MM.1S (cell line): ENCODE data around the gene MAGEB1.

Experiments used
- DNase-seq: peaks from one replicate; pipeline ENCODE4 v3.0.0-alpha.2; 2015
- H2AFZ ChIP-seq: fragments of 300-600 bp; sonication (generic); 2 replicates; pipeline ENCODE4 v1.6.0; 2016; ENCODE audit warnings: antibody characterized with exemption, low read length
- H3F3A ChIP-seq: fragments of 300-600 bp; sonication (generic); 2 replicates; pipeline ENCODE4 v1.6.1; 2016; ENCODE audit warnings: mild to moderate bottlenecking, antibody characterized with exemption, low read length, moderate library complexity, mixed read lengths; ENCODE audit not compliant: insufficient read depth
- H3K27ac ChIP-seq: fragments of 300-600 bp; sonication (generic); 2 replicates; pipeline ENCODE4 v1.5.1; 2016; ENCODE audit warnings: mild to moderate bottlenecking, low read length
- H3K27me3 ChIP-seq: fragments of 300-600 bp; sonication (generic); replicated peaks from 2 replicates; pipeline ENCODE4 v1.6.0; 2016; ENCODE audit warnings: low read length; ENCODE audit not compliant: insufficient read depth
- H3K36me3 ChIP-seq: fragments of 300-600 bp; sonication (generic); replicated peaks from 2 replicates; pipeline ENCODE4 v1.6.1; 2016; ENCODE audit warnings: mild to moderate bottlenecking, low read length, mixed read lengths; ENCODE audit not compliant: insufficient read depth
- H3K4me1 ChIP-seq: fragments of 300-600 bp; sonication (generic); 2 replicates; pipeline ENCODE4 v1.6.1; 2016; ENCODE audit warnings: low read length, mixed read lengths
- H3K4me2 ChIP-seq: fragments of 300-600 bp; sonication (generic); 2 replicates; pipeline ENCODE4 v1.6.0; 2016; ENCODE audit warnings: low read depth, low read length
- H3K4me3 ChIP-seq: fragments of 300-600 bp; sonication (generic); 2 replicates; pipeline ENCODE4 v1.5.1; 2016; ENCODE audit warnings: low read length, mixed read lengths
- H3K79me2 ChIP-seq: fragments of 300-600 bp; sonication (generic); 2 replicates; pipeline ENCODE4 v1.6.1; 2016; ENCODE audit warnings: mixed run types, low read length, mixed read lengths
- H3K9ac ChIP-seq: fragments of 300-600 bp; sonication (generic); 2 replicates; pipeline ENCODE4 v1.6.1; 2016; ENCODE audit warnings: low read length, mixed read lengths
- H3K9me2 ChIP-seq: fragments of 300-600 bp; sonication (generic); replicated peaks from 2 replicates; pipeline ENCODE4 v1.6.1; 2016; ENCODE audit warnings: mild to moderate bottlenecking, low read length, mixed read lengths; ENCODE audit not compliant: insufficient read depth
- H3K9me3 ChIP-seq: fragments of 300-600 bp; sonication (generic); replicated peaks from 2 replicates; pipeline ENCODE4 v1.6.1; 2016; ENCODE audit warnings: mild to moderate bottlenecking, low read length, mixed read lengths; ENCODE audit not compliant: insufficient read depth
- H4K20me1 ChIP-seq: fragments of 300-600 bp; sonication (generic); 2 replicates; pipeline ENCODE4 v1.6.1; 2016; ENCODE audit warnings: mild to moderate bottlenecking, low read length, moderate library complexity, mixed read lengths; ENCODE audit not compliant: insufficient read depth
- EZH2 ChIP-seq: fragments of 300-600 bp; sonication (generic); optimal IDR thresholded peaks from 2 replicates; pipeline ENCODE3; 2017; ENCODE audit warnings: low read depth, mild to moderate bottlenecking, antibody characterized with exemption, low read length, mixed read lengths
- EZH2phosphoT487 ChIP-seq: fragments of 300-600 bp; sonication (generic); IDR thresholded peaks from 2 replicates; pipeline ENCODE4 v1.6.1; 2018; ENCODE audit warnings: antibody characterized with exemption, low read length
- TF ChIP-seq, protein P1 (sequence below): fragments of 300-600 bp; sonication (generic); IDR thresholded peaks from 2 replicates; pipeline ENCODE4 v1.5.1; 2016; ENCODE audit warnings: antibody characterized with exemption, low read length, mixed read lengths

Gene MAGEB1, protein sequence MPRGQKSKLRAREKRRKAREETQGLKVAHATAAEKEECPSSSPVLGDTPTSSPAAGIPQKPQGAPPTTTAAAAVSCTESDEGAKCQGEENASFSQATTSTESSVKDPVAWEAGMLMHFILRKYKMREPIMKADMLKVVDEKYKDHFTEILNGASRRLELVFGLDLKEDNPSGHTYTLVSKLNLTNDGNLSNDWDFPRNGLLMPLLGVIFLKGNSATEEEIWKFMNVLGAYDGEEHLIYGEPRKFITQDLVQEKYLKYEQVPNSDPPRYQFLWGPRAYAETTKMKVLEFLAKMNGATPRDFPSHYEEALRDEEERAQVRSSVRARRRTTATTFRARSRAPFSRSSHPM

DNA sequence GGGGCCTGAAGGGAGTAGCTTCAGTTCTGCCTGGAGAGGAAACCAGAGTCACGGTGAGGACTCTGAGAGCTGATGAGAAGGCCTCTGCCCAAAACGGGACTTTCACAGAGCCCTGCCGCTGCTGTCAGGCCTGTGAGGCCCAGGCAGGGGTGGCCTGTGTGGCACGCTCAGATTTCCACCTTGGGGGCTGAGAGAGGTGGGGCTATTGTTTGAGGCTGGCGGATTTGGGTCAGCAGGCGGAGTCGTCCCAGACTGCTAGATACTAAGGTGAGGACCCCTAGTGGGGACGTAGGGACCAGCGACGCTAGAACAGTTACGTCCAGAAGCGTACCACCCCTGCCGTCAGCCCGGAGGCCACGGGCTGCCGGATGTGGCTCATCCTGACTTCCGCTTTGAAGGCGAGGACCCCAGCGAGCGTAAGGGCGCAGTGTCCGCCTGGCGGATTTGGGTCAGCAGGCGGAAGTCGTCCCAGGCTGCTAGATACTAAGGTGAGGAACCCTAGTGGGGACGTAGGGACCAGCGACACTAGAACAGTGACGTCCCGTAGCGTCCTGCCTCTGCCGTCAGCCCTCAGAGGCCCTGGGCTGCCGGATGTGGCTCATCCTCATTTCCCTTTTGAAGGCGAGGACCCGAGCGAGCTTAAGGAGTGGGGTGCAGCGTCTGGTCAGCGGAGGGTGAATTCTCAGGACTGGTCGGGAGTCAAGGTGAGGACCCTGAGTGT is at the start of gene MAGEB1:
Gene MAGEB1 (plus strand): TSS at position 378 of the 721 bp plus-strand sequence. CDS start 3,348 bp downstream, outside the sequence.
- H2AFZ ChIP-seq = no peak within 1 kb of the TSS
- no peaks in the 10 kb centered on the region for H3F3A ChIP-seq
- no peaks in the 10 kb centered on the region for H3K79me2 ChIP-seq
- no peak within 1 kb of the TSS for H3K27ac ChIP-seq
- no peaks in the 10 kb centered on the region for H3K27me3 ChIP-seq
- no peak within 1 kb of the TSS for H3K4me3 ChIP-seq
- no peaks in the 10 kb centered on the region for H3K9me2 ChIP-seq
- DNase-seq = no peak
- no peaks in the 10 kb centered on the region for H3K36me3 ChIP-seq
- no peak within 1 kb of the TSS for H3K9ac ChIP-seq
- H3K4me2 ChIP-seq = no peak within 1 kb of the TSS
- no peaks in the 10 kb centered on the region for H3K9me3 ChIP-seq
- no peaks in the 10 kb centered on the region for H4K20me1 ChIP-seq
- H3K4me1 ChIP-seq = no peaks in the 10 kb centered on the region
- TF ChIP-seq EZH2 (no peak), EZH2phosphoT487 (no peak)
- TF ChIP-seq, protein P1, sequence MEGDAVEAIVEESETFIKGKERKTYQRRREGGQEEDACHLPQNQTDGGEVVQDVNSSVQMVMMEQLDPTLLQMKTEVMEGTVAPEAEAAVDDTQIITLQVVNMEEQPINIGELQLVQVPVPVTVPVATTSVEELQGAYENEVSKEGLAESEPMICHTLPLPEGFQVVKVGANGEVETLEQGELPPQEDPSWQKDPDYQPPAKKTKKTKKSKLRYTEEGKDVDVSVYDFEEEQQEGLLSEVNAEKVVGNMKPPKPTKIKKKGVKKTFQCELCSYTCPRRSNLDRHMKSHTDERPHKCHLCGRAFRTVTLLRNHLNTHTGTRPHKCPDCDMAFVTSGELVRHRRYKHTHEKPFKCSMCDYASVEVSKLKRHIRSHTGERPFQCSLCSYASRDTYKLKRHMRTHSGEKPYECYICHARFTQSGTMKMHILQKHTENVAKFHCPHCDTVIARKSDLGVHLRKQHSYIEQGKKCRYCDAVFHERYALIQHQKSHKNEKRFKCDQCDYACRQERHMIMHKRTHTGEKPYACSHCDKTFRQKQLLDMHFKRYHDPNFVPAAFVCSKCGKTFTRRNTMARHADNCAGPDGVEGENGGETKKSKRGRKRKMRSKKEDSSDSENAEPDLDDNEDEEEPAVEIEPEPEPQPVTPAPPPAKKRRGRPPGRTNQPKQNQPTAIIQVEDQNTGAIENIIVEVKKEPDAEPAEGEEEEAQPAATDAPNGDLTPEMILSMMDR = no peak

DNA sequence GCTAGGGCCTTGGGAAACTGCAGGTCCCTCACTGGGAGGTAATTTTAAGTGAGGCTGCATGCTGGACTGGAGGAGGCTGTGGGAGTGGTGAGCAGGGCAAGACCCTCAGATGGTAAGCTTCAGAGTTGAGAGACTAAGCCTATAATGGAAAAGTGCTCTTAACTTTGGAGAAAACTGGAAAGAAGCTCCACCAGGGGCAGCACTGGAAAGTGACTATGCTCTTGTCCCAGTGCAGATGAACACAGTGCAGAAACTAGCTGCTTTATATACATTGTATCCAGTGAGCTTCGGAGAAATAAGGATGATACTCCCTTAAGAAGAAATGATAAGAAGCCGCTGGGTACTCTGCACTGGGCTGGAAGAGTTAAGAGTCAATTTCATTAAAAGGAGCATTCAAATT is 34.8 kb upstream of the MAGEB1 start:
- no peaks in the 10 kb centered on the region for H3K9me2 ChIP-seq
- DNase-seq = no peak
- no peaks in the 10 kb centered on the region for H3K27me3 ChIP-seq
- H3K36me3 ChIP-seq = no peaks in the 10 kb centered on the region
- H3K4me3 ChIP-seq = no peak overlapping the region
- H2AFZ ChIP-seq = no peak overlapping the region
- no peak overlapping the region for H3K27ac ChIP-seq
- no peak overlapping the region for H3K4me2 ChIP-seq
- H4K20me1 ChIP-seq = no peaks in the 10 kb centered on the region
- no peaks in the 10 kb centered on the region for H3K79me2 ChIP-seq
- TF ChIP-seq, protein P1 = no peak
- no peak for TF ChIP-seq EZH2
- no peak for TF ChIP-seq EZH2phosphoT487
- H3K9me3 ChIP-seq = no peaks in the 10 kb centered on the region
- no peak overlapping the region for H3K9ac ChIP-seq
- no peaks in the 10 kb centered on the region for H3K4me1 ChIP-seq
- no peaks in the 10 kb centered on the region for H3F3A ChIP-seq

DNA sequence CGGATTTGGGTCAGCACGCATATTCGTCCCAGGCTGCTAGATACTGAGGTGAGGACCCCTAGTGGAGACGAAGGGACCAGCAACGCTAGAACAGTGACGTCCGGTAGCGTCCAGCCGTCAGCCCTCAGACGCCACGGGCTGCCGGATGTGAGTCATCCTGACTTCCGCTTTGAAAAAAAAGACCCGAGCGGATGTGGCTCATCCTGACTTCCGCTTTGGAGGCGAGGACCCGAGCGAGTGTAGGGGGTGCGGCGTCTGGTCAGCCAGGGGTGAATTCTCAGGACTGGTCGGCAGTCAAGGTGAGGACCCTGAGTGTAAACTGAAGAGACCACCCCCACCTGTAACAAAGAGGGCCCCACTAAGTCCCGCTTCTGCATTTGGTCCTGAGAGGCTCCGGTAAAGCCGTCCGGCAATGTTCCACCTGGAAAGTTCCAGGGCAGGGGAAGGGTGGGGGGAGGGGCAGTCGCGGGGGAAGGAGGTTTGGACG is 31.5 kb upstream of the MAGEB1 start, which contains the start of gene MAGEB2:
Gene MAGEB2 (plus strand): TSS at position 207 of the 487 bp plus-strand sequence. CDS start 3,018 bp downstream, outside the sequence.
- no peaks in the 10 kb centered on the region for H3K4me1 ChIP-seq
- DNase-seq = no peak
- no peaks in the 10 kb centered on the region for H4K20me1 ChIP-seq
- H3K27ac ChIP-seq = no peak within 1 kb of the TSS
- no peaks in the 10 kb centered on the region for H3K9me2 ChIP-seq
- H3K27me3 ChIP-seq = no peaks in the 10 kb centered on the region
- TF ChIP-seq, protein P1 = no peak
- TF ChIP-seq EZH2phosphoT487 (no peak), EZH2 (no peak)
- H3K4me2 ChIP-seq = no peak within 1 kb of the TSS
- no peak within 1 kb of the TSS for H3K4me3 ChIP-seq
- no peak within 1 kb of the TSS for H2AFZ ChIP-seq
- no peaks in the 10 kb centered on the region for H3K79me2 ChIP-seq
- H3F3A ChIP-seq = no peaks in the 10 kb centered on the region
- H3K36me3 ChIP-seq = no peaks in the 10 kb centered on the region
- H3K9ac ChIP-seq = no peak within 1 kb of the TSS
- H3K9me3 ChIP-seq = no peaks in the 10 kb centered on the region
